ENCODE data around the gene PPP1R7. TPM values are rescaled to one million over a fixed set of nuclear protein-coding genes. Genes with fewer than 3 reads are reported as not detected.

PPP1R7 gene
- total and polyA plus RNA-seq, 2 of the 4 experiments (the other 2 are of a cell fraction) = 60.8 to 70.0 TPM

DNA sequence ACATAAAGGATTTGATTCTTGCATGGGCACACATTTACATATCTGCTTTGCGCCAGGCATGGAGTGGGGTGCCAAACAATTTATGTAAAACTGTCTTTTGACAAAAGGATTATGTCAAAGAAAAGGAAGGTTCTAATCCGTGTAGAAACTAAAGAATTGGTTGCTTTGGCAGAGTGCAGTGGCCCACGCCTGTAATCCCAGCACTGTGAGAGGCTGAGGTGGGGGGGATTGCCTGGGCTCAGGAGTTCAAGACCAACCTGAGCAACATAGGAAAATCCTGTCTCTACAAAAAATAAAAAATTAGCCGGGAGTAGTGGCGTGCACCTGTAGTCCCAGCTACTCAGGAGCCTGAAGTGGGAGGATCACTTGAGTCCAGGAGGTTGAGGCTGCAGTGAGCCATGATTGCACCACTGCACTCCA is 47.1 kb upstream of the PPP1R7 start:
- Histone ChIP-seq H2BK20ac (ENCODE audit: low read depth, low read length) (no peak overlapping the region), H3K4me2 (ENCODE audit: low read depth, low read length) (peak overlapping the region; percentile 68), H4K5ac (ENCODE audit: low read depth, low read length) (peak overlapping the region; percentile 30), H3K4ac (ENCODE audit: low read depth, low read length) (no peak overlapping the region; the same call in 1 of the 2 replicates), H3K79me1 (ENCODE audit: low read depth in 1 of 2, low read length in 2 of 2) (peaks cover 18 to 37% of the 10 kb centered on the region in 2 experiments), H4K8ac (ENCODE audit: low read depth in 2 of 2, low read length in 2 of 2) (peak overlapping the region; percentile 91 to 97), H3K27ac (ENCODE audit: insufficient read depth, low read length) (no peak overlapping the region), H3K56ac (ENCODE audit: extremely low read depth, insufficient read depth, low read length) (no peak overlapping the region), H2AK9ac (replicated peaks; ENCODE audit: low read depth, low read length, poor library complexity) (no peak overlapping the region), H3K9ac (ENCODE audit: low read depth, low read length) (peak overlapping the region; percentile 83; the same call in 1 of the 2 replicates), H3K36me3 (ENCODE audit: control insufficient read depth, insufficient read depth, low read length) (peaks cover 9% of the 10 kb centered on the region), H3K27me3 (ENCODE audit: control insufficient read depth, insufficient read depth, low read length) (no peaks in the 10 kb centered on the region), H4K20me1 (ENCODE audit: insufficient read depth, low read length) (no peaks in the 10 kb centered on the region), H3K9me1 (ENCODE audit: insufficient read depth, low read length) (no peaks in the 10 kb centered on the region; the same call in 1 of the 2 replicates), H3K9me3 (ENCODE audit: control insufficient read depth, insufficient read depth, low read length) (no peaks in the 10 kb centered on the region), H4K91ac (ENCODE audit: insufficient read depth, low read depth, low read length) (no peak overlapping the region), H3K14ac (replicated peaks; ENCODE audit: low read depth, low read length) (peak overlapping the region; percentile 80; the same call in 1 of the 2 replicates), H3K18ac (ENCODE audit: low read depth, low read length) (no peak overlapping the region), H2BK15ac (ENCODE audit: low read depth, low read length) (no peak overlapping the region), H2BK120ac (ENCODE audit: low read depth, low read length) (no peak overlapping the region), H2AK5ac (ENCODE audit: low read depth, low read length) (no peak overlapping the region), H2AFZ (replicated peaks; ENCODE audit: low read length, poor library complexity) (no peak overlapping the region), H3K23ac (ENCODE audit: low read depth, low read length) (peak overlapping the region; percentile 92; the same call in 1 of the 2 replicates), H3K4me3 (ENCODE audit: insufficient read depth, low read depth, low read length) (peak overlapping the region; percentile 87; the same call in 1 of the 2 replicates), H2BK5ac (ENCODE audit: low read depth, low read length, poor library complexity, severe bottlenecking) (no peak overlapping the region), H3K4me1 (ENCODE audit: control insufficient read depth, insufficient read depth, low read length) (no peaks in the 10 kb centered on the region; the same call in 1 of the 2 replicates)
- DNase-seq (no peak), ATAC-seq (ENCODE audit: low read depth) (no peak)
- 10% methylated on average over 2 of the region's 5 CpGs; no CpG with 5 or more reads in 1 of the 2 experiments for WGBS, 2 experiments (ENCODE audit: extremely low coverage in 2 of 2, insufficient read length in 1 of 2)
- POLR2A ChIA-PET (ENCODE audit: unreplicated experiment) = no interaction called here
- BruUV-seq (replicated peaks) = no TSS peak
- dilution Hi-C loops (cut with HindIII; ENCODE audit: low sequenced_read_pairs, unreplicated experiment) = no loop called here
- intact Hi-C loops (cut with micrococcal nuclease) = loop anchor here (2.0 kb wide), 1 partner anchor 46 kb away; the partner anchor contains the start of gene PASK
- TF ChIP-seq CTCF (conservative IDR thresholded peaks at IDR 0.05; ENCODE audit: low read depth, low read length) = no peak
- no peak for TF ChIP-seq RFX5 (IDR thresholded peaks at IDR 0.05; ENCODE audit: low read depth, low read length)
- no peak for TF ChIP-seq MXI1 (IDR thresholded peaks at IDR 0.05; ENCODE audit: borderline replicate concordance, low read depth, low read length)
- TF ChIP-seq NFE2L2 (IDR thresholded peaks at IDR 0.05; ENCODE audit: low read depth, low read length) = no peak
- no peak for TF ChIP-seq ELK1 (IDR thresholded peaks at IDR 0.05; ENCODE audit: borderline replicate concordance, low read depth, low read length)
- no peak for TF ChIP-seq FOS (IDR thresholded peaks at IDR 0.05; ENCODE audit: low read depth, low read length)
- CTCF ChIA-PET = no interaction called here
- in situ Hi-C loops (cut with MboI; ENCODE audit: low sequenced_read_pairs) = no loop called here

Data from IMR-90 (cell line).